Measurements from ENCODE around the gene UBIAD1.

UBIAD1 gene

GRCh38 chr1:11279630-11280029, 6.6 kb downstream of the UBIAD1 start:
- peaks cover 7% of the 10 kb centered on the region for H3K79me2 ChIP-seq
- no peak overlapping the region for H3K4me2 ChIP-seq (ENCODE audit: low read length)
- no peaks in the 10 kb centered on the region for H3K4me1 ChIP-seq
- TF ChIP-seq CTCF (IDR thresholded peaks at IDR 0.05): no peak
- no peaks in the 10 kb centered on the region for H3K36me3 ChIP-seq (ENCODE audit: control insufficient read depth, insufficient read depth, low read length)
- H3K9me3 ChIP-seq (ENCODE audit: control insufficient read depth, low read length): no peaks in the 10 kb centered on the region
- H3K9ac ChIP-seq: no peak overlapping the region
- no peaks in the 10 kb centered on the region for H3K27me3 ChIP-seq (ENCODE audit: control insufficient read depth, insufficient read depth, low read length)
- no peak overlapping the region for H3K27ac ChIP-seq
- H2AFZ ChIP-seq: no peak overlapping the region
- no peak overlapping the region for H3K4me3 ChIP-seq (ENCODE audit: low read depth, low read length)

GRCh38 chr1:11280719-11281376, 7.8 kb downstream of the UBIAD1 start:
- H3K27ac ChIP-seq: no peak overlapping the region

GRCh38 chr1:11281518-11282331, 8.7 kb downstream of the UBIAD1 start:
- no peak overlapping the region for H3K9ac ChIP-seq
- H3K4me2 ChIP-seq (ENCODE audit: low read length): no peak overlapping the region
- H3K36me3 ChIP-seq (ENCODE audit: control insufficient read depth, insufficient read depth, low read length): no peaks in the 10 kb centered on the region
- H3K79me2 ChIP-seq: peaks cover 7% of the 10 kb centered on the region
- no peak overlapping the region for H3K27ac ChIP-seq
- no peak overlapping the region for H3K4me3 ChIP-seq (ENCODE audit: low read depth, low read length)
- H3K4me1 ChIP-seq: no peaks in the 10 kb centered on the region
- H3K9me3 ChIP-seq (ENCODE audit: control insufficient read depth, low read length): no peaks in the 10 kb centered on the region
- no peaks in the 10 kb centered on the region for H3K27me3 ChIP-seq (ENCODE audit: control insufficient read depth, insufficient read depth, low read length)
- TF ChIP-seq CTCF (IDR thresholded peaks at IDR 0.05): no peak
- no peak overlapping the region for H2AFZ ChIP-seq

More at GRCh38 chr1:11280719-11281376, 7.8 kb downstream of the UBIAD1 start:
- Histone ChIP-seq H3K9me3 (ENCODE audit: control insufficient read depth, low read length) (no peaks in the 10 kb centered on the region), H3K79me2 (peaks cover 7% of the 10 kb centered on the region), H2AFZ (no peak overlapping the region), H3K9ac (no peak overlapping the region), H3K36me3 (ENCODE audit: control insufficient read depth, insufficient read depth, low read length) (no peaks in the 10 kb centered on the region), H3K4me2 (ENCODE audit: low read length) (no peak overlapping the region), H3K4me1 (no peaks in the 10 kb centered on the region), H3K27me3 (ENCODE audit: control insufficient read depth, insufficient read depth, low read length) (no peaks in the 10 kb centered on the region), H3K4me3 (ENCODE audit: low read depth, low read length) (no peak overlapping the region)
- no peak for TF ChIP-seq CTCF (IDR thresholded peaks at IDR 0.05)

- no peak overlapping the region for H3K4me3 ChIP-seq (ENCODE audit: low read depth, low read length)
- no peak overlapping the region for H2AFZ ChIP-seq
- no peaks in the 10 kb centered on the region for H3K27me3 ChIP-seq (ENCODE audit: control insufficient read depth, insufficient read depth, low read length)
- H3K27ac ChIP-seq: no peak overlapping the region
- H3K79me2 ChIP-seq: peaks cover 7% of the 10 kb centered on the region
- H3K36me3 ChIP-seq (ENCODE audit: control insufficient read depth, insufficient read depth, low read length): no peaks in the 10 kb centered on the region
- H3K9ac ChIP-seq: no peak overlapping the region
- no peaks in the 10 kb centered on the region for H3K4me1 ChIP-seq
- no peaks in the 10 kb centered on the region for H3K9me3 ChIP-seq (ENCODE audit: control insufficient read depth, low read length)
- H3K4me2 ChIP-seq (ENCODE audit: low read length): no peak overlapping the region
- TF ChIP-seq CTCF (IDR thresholded peaks at IDR 0.05): no peak
Observed at GRCh38 chr1:11283151-11283550, 10.2 kb downstream of the UBIAD1 start.
